Suppressor macrophage treated with lipopolysaccharide for 1 hour (primary cell): ENCODE data around the gene HINFP.
"Not testable (repeated sequence)": the region's sequence is repeated elsewhere in the genome, so short reads cannot be mapped to it uniquely, and the experiment has no call there.

Experiments
- DNase-seq, 3 donors: peaks; one replicate each; pipeline ENCODE4 v3.0.0-alpha.2; 2020 to 2022

Gene HINFP

DNA sequence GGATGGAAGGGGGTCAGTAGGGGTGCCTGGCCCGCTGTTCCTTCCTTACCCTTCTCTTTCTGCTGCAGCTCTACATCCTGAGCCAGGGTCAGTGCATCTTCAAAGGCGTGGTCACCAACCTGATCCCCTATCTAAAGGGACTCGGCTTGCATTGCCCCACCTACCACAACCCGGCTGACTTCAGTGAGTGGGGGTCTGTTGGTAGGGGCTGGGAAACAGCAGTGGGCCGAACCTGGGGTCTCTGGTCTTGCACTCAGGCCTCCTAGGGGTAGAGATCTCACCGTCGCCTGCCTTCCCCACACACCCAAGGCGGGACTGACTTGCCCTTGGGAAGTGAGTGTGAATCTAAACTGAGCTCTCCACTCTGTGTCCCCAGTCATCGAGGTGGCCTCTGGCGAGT lies 35.1 kb downstream of the HINFP start:
- DNase-seq = no peak

DNA sequence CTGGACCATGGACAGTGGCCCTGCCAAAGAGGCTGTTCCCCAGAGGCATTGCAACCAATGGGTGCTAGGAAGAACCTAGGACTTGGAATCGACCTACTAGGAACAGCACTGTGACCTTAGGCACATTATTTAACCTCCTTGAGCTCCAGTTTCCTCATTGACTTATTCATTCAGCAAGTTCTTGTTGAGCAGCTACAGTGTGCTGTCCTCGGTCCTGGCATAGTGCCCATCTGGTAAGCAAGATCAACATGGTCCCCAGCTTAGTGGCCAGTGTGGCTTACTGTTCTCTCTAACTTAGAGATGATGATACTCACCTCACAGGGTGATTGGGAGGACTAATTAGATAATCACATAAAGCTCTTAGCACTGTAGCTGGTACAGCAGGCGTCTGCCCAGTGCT lies 35.7 kb downstream of the HINFP start:
- DNase-seq = no peak

DNA sequence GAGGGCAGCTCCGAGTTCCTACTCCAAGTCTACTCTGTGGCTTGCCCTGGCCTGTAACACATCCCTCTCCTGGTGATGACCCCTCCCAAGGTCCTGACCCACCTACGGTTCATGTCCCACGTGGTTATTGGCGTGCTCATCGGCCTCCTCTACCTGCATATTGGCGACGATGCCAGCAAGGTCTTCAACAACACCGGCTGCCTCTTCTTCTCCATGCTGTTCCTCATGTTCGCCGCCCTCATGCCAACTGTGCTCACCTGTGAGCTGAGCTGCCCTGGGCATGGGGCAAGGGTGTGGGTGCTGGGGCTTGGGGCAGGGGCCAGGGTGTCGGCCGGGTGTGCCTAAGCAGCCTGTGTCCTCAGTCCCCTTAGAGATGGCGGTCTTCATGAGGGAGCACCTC lies 37.1 kb downstream of the HINFP start:
- DNase-seq = no peak

GRCh38 chr11:119160151-119160550 lies 38.8 kb downstream of the HINFP start:
- DNase-seq = no peak

DNA sequence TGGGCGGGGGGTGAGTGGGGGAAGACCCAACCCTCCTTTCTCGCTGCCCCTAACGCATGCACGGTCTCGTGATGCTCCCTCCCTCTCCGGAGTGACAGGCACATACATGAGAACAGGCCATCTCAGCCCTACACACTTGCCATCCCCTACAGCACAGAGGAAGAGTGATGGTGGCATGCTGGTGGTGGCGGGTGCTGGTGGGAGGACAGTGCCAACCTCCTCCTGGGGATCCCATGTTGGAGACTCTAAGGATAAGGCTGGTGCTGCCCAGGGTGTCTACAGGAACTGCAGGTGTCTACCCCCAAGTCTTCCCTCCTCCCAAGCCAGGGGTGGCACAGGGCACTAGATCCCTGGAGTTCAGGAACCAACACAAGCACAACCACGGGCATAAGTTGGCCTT lies 40.5 kb downstream of the HINFP start:
- no peak for DNase-seq

- DNase-seq = peak in 2 of 3 donors; percentile 16 to 30
Measured at GRCh38 chr11:119166368-119167076, 45.1 kb downstream of the HINFP start.

- not testable (repeated sequence) for DNase-seq
Measured at GRCh38 chr11:119167077-119167458, 45.7 kb downstream of the HINFP start.

GRCh38 chr11:119167933-119168332 lies 46.6 kb downstream of the HINFP start:
- DNase-seq = peak in 2 of 3 donors; percentile 26 to 35

DNA sequence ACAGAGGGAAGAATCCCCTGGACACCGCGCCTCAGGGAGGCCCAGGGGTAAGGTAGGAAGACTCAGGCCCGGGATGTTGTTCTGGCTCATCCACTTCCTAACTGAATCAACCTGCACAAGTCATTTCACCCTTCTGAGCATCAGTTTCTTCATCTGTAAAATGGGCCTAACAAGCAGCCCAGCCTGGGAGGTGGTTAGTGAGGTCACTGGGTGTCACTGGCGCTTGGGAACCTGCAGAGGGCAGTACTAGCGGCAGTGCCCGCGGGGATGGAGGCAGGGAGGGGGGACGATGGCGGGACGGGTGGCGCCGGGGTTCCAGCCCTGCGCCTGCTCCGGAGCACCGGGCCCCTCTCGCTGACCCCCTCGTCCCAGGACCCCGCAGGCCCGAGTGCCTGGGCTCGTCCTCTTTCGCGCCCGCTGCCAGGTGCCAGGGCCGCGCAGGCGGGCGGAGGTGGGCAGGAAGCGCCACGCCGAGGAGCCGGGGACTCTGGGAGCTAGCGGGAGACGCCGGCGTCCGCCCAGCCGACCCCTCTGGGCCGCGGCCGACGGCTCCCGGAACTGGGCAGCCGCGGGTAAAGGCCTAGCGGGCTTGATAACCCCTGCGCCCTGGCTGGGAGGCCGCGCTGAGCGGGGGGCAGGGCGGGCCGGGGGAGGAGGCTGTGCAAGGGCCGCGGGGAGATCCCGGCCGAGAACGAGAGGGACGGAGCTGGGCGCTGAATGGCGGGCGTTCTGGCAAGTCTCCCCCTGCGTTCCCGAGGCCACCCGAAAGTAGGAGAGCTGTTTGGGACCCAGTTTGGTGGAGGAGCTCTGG lies 47.3 kb downstream of the HINFP start, which contains the start of gene NLRX1:
TSS of gene NLRX1 (plus strand) at position 255 of the 811 bp plus-strand sequence. CDS start 2,679 bp downstream, outside the sequence.
- peak; percentile 87 to 93 (median 92) for DNase-seq

DNA sequence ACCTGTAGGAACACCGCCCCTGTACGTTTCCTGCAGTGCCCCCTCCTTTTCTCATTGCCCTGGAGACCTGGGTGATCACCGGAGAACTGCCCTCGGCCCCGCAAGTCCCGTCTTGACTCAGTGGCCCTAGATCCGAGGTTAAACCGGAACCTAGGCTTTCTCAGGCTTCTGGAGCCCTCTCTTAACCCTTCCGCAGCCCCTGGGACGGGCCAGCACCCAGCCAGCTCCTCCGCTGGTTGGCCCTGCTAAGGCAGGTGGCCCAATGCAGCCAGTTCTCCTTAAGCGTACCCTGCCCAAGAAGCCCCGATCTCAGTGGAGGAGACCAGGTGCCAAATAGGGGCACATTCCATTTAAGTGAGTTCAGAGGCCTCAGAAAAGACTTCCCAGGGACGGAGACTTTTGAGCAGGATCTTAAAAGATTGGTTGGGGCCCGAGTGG lies 47.9 kb downstream of the HINFP start:
- peak; percentile 32 to 57 (median 36) for DNase-seq

- DNase-seq = peak; percentile 81 to 83 (median 82)
Measured at GRCh38 chr11:119172513-119172912, 51.1 kb downstream of the HINFP start.

DNA sequence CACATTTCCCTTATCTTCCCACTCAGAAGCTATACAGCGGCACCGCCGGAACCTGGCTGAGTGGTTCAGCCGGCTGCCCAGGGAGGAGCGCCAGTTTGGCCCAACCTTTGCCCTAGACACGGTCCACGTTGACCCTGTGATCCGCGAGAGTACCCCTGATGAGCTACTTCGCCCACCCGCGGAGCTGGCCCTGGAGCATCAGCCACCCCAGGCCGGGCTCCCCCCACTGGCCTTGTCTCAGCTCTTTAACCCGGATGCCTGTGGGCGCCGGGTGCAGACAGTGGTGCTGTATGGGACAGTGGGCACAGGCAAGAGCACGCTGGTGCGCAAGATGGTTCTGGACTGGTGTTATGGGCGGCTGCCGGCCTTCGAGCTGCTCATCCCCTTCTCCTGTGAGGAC lies 52.1 kb downstream of the HINFP start:
- DNase-seq = no peak

DNA sequence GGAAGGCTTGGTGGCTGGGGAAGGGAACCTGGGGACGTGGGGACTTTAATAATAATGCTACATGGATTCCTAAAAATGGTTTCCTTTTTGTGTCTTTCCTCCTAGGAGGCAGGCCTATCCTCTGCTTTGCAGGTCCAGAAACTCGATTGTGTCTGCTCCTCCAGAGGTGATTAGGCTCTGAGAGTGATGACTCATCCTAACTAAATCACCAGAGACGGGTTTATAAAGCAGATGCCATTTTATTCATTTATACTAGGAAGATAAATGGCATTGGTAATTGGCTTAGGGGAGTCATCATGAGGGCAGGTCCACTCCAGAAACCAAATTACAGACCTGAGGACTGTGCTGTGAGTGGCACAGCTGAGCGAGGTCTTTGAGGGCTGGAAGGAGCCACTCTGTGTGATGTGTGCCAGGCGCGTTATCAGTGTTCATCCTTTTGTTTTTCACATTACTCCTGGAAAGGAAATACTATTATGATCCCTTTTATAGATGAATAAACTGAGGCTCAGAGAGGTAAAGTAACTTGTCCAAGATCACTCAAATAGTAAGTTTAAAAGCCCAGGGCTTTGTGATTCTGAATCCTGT lies 54.2 kb downstream of the HINFP start:
- no peak for DNase-seq

- DNase-seq = peak in 2 of 3 donors; percentile 26 to 46
Measured at GRCh38 chr11:119178166-119178680, 56.8 kb downstream of the HINFP start.

- no peak for DNase-seq
Measured at GRCh38 chr11:119179342-119179741, 58.0 kb downstream of the HINFP start.

DNA sequence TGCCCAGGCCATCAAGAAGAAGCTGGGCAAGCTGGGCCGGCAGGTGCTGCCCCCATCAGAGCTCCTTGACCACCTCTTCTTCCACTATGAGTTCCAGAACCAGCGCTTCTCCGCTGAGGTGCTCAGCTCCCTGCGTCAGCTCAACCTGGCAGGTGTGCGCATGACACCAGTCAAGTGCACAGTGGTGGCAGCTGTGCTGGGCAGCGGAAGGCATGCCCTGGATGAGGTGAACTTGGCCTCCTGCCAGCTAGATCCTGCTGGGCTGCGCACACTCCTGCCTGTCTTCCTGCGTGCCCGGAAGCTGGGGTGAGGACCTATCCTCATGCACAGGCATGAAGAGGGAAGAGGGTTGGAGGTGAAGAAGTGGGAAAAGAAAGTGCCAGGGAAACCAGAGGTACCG lies 58.6 kb downstream of the HINFP start:
- no peak for DNase-seq

- DNase-seq = no peak
Measured at GRCh38 chr11:119180729-119181676, 59.6 kb downstream of the HINFP start.

DNA sequence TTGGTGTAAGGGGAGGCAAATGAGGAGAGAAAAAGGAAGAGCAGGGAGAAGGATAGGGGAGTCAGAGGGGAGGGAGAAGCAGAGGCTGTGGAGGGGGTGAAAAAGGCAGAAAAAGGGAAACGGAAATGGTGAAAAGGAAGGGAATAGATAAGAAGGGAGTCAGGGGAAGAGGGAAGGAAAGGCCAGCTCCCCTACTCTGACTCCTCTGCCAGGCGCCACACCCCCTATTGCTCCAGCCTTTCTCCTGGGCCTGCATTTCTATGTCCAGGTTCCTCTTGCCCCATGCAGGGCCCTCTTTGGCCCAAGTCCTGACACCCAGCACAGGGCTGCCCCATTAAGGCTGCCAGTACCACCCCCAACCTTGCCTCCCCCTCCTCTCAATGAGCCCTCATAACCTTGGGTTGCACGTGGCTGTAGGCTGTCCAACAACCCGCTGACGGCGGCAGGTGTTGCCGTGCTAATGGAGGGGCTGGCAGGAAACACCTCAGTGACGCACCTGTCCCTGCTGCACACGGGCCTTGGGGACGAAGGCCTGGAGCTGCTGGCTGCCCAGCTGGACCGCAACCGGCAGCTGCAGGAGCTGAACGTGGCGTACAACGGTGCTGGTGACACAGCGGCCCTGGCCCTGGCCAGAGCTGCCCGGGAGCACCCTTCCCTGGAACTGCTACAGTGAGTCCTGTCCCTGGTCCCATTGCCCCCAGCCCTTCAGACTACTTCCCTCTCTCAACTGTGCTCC lies 60.5 kb downstream of the HINFP start:
- DNase-seq = no peak

- not testable (repeated sequence) for DNase-seq
Measured at GRCh38 chr11:119184399-119184798, 63.0 kb downstream of the HINFP start.
